Parathyroid adenoma (tissue), 2 donors: ENCODE data around the gene TIAM2.

Experiments used
- H2AFZ ChIP-seq: fragments of 300-600 bp; sonication (generic); one replicate; pipeline ENCODE4 v1.7.0; 2017; ENCODE audit warnings: antibody characterized with exemption, mild to moderate bottlenecking
- H3K27ac ChIP-seq: fragments of 300-600 bp; sonication (generic); one replicate; pipeline ENCODE4 v1.7.0; 2017
- H3K27me3 ChIP-seq: fragments of 300-600 bp; sonication (generic); one replicate; pipeline ENCODE4 v1.7.0; 2017; ENCODE audit warnings: low read length; ENCODE audit not compliant: control insufficient read depth, insufficient read depth
- H3K36me3 ChIP-seq: fragments of 300-600 bp; sonication (generic); one replicate; pipeline ENCODE4 v1.7.0; 2017; ENCODE audit warnings: low read length; ENCODE audit not compliant: control insufficient read depth, insufficient read depth
- H3K4me1 ChIP-seq: fragments of 300-600 bp; sonication (generic); one replicate; pipeline ENCODE4 v1.7.0; 2017; ENCODE audit warnings: control low read depth
- H3K4me2 ChIP-seq: fragments of 300-600 bp; sonication (generic); one replicate; pipeline ENCODE4 v1.7.0; 2017; ENCODE audit warnings: low read length
- H3K4me3 ChIP-seq: fragments of 300-600 bp; sonication (generic); one replicate; pipeline ENCODE4 v1.7.0; 2017; ENCODE audit warnings: low read depth, low read length
- H3K79me2 ChIP-seq: fragments of 300-600 bp; sonication (generic); one replicate; pipeline ENCODE4 v1.7.0; 2017; ENCODE audit warnings: control low read depth
- H3K9ac ChIP-seq: fragments of 300-600 bp; sonication (generic); one replicate; pipeline ENCODE4 v1.7.0; 2017; ENCODE audit warnings: mild to moderate bottlenecking
- H3K9me3 ChIP-seq: fragments of 300-600 bp; sonication (generic); one replicate; pipeline ENCODE4 v1.7.0; 2017; ENCODE audit warnings: low read length; ENCODE audit not compliant: control insufficient read depth
- TF ChIP-seq, protein P1 (sequence below): fragments of 300-600 bp; sonication (generic); IDR thresholded peaks from one replicate; pipeline ENCODE4 v1.7.0; 2017; ENCODE audit warnings: antibody characterized with exemption, mild to moderate bottlenecking
- donor health status: primary hyperparathyroidism.

The TIAM2 gene

GRCh38 chr6:155253337-155253736 is 258.2 kb downstream of the TIAM2 start:
- Histone ChIP-seq H3K4me1 (no peaks in the 10 kb centered on the region), H3K27me3 (no peaks in the 10 kb centered on the region), H3K4me2 (no peak overlapping the region), H3K4me3 (no peak overlapping the region), H2AFZ (no peak overlapping the region), H3K27ac (no peak overlapping the region), H3K36me3 (no peaks in the 10 kb centered on the region), H3K9me3 (no peaks in the 10 kb centered on the region), H3K9ac (no peak overlapping the region), H3K79me2 (no peaks in the 10 kb centered on the region)
- TF ChIP-seq, protein P1, sequence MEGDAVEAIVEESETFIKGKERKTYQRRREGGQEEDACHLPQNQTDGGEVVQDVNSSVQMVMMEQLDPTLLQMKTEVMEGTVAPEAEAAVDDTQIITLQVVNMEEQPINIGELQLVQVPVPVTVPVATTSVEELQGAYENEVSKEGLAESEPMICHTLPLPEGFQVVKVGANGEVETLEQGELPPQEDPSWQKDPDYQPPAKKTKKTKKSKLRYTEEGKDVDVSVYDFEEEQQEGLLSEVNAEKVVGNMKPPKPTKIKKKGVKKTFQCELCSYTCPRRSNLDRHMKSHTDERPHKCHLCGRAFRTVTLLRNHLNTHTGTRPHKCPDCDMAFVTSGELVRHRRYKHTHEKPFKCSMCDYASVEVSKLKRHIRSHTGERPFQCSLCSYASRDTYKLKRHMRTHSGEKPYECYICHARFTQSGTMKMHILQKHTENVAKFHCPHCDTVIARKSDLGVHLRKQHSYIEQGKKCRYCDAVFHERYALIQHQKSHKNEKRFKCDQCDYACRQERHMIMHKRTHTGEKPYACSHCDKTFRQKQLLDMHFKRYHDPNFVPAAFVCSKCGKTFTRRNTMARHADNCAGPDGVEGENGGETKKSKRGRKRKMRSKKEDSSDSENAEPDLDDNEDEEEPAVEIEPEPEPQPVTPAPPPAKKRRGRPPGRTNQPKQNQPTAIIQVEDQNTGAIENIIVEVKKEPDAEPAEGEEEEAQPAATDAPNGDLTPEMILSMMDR = no peak

- no peak overlapping the region for H3K4me2 ChIP-seq
- H3K9ac ChIP-seq = no peak overlapping the region
- H3K27ac ChIP-seq = no peak overlapping the region
- TF ChIP-seq, protein P1 = no peak
- H3K4me3 ChIP-seq = no peak overlapping the region
- no peaks in the 10 kb centered on the region for H3K9me3 ChIP-seq
- no peaks in the 10 kb centered on the region for H3K27me3 ChIP-seq
- no peaks in the 10 kb centered on the region for H3K36me3 ChIP-seq
- H3K4me1 ChIP-seq = no peaks in the 10 kb centered on the region
- H3K79me2 ChIP-seq = no peaks in the 10 kb centered on the region
- H2AFZ ChIP-seq = no peak overlapping the region
Measured at GRCh38 chr6:155254139-155254538, 259.0 kb downstream of the TIAM2 start.

- H3K27me3 ChIP-seq = no peaks in the 10 kb centered on the region
- no peaks in the 10 kb centered on the region for H3K4me1 ChIP-seq
- no peak overlapping the region for H3K4me2 ChIP-seq
- H3K79me2 ChIP-seq = no peaks in the 10 kb centered on the region
- H3K27ac ChIP-seq = no peak overlapping the region
- TF ChIP-seq, protein P1 = no peak
- no peak overlapping the region for H3K9ac ChIP-seq
- no peak overlapping the region for H2AFZ ChIP-seq
- no peaks in the 10 kb centered on the region for H3K9me3 ChIP-seq
- H3K36me3 ChIP-seq = no peaks in the 10 kb centered on the region
- H3K4me3 ChIP-seq = no peak overlapping the region
Measured at GRCh38 chr6:155256122-155256795, 261.1 kb downstream of the TIAM2 start.

- TF ChIP-seq, protein P1 = no peak
- Histone ChIP-seq H3K4me3 (no peak overlapping the region), H2AFZ (no peak overlapping the region), H3K27ac (no peak overlapping the region), H3K4me1 (no peaks in the 10 kb centered on the region), H3K9me3 (no peaks in the 10 kb centered on the region), H3K4me2 (no peak overlapping the region), H3K79me2 (no peaks in the 10 kb centered on the region), H3K9ac (no peak overlapping the region), H3K36me3 (no peaks in the 10 kb centered on the region), H3K27me3 (no peaks in the 10 kb centered on the region)
Measured at GRCh38 chr6:155257796-155258195, 262.7 kb downstream of the TIAM2 start.

DNA sequence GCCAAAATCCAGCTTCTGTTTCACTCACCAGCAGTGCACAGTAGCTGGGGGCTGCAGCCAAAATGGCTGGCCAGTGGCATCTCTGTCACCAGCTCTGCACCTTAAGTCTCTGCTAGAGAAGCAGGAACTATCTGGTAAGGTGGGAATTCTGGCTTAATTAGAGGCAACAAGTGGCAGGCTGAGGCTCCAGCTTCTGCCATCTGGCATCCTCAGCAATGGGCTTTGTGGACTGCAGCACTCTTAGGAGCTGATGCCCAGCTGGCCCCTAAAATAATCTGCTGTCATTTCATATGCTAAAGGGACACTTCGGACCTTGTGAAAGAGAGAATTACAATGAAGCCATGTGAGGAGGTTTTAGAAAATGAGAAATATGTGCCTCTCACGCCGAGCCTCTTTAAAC is 264.1 kb downstream of the TIAM2 start:
- no peak overlapping the region for H3K4me3 ChIP-seq
- no peaks in the 10 kb centered on the region for H3K36me3 ChIP-seq
- TF ChIP-seq, protein P1 = no peak
- no peak overlapping the region for H3K4me2 ChIP-seq
- H3K27me3 ChIP-seq = no peaks in the 10 kb centered on the region
- no peaks in the 10 kb centered on the region for H3K9me3 ChIP-seq
- H3K79me2 ChIP-seq = no peaks in the 10 kb centered on the region
- H3K9ac ChIP-seq = no peak overlapping the region
- H3K27ac ChIP-seq = no peak overlapping the region
- no peak overlapping the region for H2AFZ ChIP-seq
- H3K4me1 ChIP-seq = no peaks in the 10 kb centered on the region
